GM18508 (cell line): Measurements from ENCODE around the gene AFDN.

Source experiments
- ATAC-seq: cut with Tn5 transposase; IDR thresholded peaks from one replicate; pipeline ENCODE4 v1.9.1; 2021; ENCODE audit warnings: moderate number of reproducible peaks; ENCODE audit not compliant: insufficient read depth, unreplicated experiment

Gene AFDN

DNA sequence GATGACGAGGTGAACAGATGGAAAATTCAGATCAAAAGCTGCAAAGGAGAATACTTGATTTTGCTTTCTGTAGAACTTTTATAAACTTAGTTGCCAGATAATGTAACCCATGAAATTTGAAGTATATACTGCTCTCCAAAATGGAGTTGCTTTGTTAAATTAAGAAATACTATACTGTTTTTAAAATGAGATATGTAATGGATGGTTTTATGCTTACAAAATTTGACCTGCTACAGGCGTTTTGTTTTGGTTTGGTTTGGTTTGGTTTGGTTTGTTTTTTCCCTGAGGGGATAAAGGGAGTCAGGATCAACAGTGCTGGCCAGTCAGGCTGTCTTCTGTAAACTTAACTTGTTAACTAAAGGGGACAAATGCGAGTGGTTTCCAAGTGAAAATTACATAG, 115.1 kb downstream of the AFDN start:
- no peak for ATAC-seq

DNA sequence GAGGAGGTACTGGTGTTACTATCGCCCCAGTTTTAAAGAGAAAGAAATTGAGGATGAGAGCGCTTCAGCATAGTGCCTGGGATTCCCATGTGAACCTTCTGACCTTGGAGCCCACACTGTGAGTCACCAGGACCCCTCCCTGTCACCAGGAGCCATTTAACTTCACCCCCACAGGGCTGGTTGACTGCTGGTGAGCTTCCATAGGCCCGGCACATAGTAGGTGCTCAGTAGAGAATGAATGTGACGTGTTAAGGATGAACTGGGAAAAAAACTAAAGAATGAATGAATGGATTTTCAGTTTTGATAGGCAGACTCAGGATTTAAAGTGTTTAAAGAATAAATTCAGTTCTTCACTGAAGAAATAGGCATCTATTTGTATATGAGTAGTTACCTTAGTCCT, 117.4 kb downstream of the AFDN start:
- no peak for ATAC-seq

DNA sequence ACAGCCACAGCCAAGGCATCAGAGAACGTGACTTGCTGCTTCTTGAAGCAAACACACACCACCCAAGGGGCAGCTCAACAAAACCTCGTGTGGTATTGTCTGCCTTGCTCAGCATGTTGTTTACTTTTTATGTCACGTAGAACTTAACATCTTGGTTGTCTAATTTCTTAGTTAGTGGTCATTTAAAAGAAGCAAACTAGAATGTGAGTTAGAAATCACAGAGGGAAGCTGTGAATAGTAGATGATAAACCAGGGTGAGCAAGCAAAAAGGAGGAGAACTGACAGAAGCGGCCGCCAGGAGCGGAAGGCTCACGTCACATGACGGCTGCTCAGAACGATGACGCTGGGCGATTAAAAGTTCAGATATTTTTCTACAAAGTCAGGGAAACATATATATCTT, 119.3 kb downstream of the AFDN start:
- no peak for ATAC-seq

DNA sequence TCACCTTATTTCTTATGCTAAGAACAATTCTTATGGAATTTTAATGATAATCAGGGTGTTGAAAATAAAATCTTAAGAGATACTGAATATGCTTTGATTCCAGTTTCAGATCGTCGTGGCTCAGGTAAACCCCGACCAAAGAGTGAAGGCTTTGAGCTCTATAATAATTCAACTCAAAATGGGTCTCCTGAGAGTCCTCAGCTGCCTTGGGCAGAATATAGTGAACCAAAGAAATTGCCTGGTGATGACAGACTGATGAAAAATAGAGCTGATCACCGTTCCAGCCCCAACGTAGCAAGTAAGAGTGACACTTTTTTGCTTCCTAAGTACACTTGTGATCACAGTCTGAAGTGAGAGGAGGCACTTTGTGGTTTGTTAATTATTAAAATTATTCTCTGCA, 119.9 kb downstream of the AFDN start:
- no peak for ATAC-seq

DNA sequence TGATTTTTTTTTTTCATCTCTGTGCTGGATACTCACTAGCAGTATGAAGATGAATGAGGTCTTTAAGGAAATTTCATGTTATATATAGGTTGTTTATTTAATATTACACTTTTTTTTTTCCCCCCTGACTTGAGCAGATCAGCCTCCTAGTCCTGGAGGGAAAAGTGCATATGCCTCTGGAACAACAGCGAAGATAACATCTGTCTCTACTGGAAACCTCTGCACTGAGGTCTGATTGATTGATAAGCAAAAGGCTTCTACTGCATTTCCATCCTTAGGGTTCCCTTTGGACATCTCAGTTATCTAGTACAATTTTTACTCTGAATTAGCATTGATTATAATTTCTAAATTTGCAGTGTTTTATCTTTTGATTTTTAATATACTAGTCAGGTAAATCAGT, 121.0 kb downstream of the AFDN start:
- no peak for ATAC-seq

DNA sequence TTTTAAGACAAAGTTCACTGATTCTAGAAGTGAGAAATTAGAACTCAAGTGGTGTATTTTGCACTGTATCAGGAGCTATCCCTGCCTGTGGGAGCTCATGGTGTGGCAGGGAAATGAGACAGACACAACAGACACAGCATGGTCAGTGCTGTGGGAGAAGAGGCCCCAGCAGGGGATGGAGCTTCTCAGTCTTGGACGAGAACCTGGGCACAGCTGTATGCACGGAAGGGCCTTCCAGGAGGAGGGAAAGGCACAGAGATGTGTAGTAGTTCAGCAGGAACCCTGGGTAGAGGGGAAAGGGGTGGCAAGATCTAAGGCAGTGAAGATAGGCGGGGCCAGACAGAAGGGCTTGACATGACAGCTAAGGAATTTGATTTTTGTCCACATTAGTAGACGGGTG, 122.0 kb downstream of the AFDN start:
- ATAC-seq, result no peak

DNA sequence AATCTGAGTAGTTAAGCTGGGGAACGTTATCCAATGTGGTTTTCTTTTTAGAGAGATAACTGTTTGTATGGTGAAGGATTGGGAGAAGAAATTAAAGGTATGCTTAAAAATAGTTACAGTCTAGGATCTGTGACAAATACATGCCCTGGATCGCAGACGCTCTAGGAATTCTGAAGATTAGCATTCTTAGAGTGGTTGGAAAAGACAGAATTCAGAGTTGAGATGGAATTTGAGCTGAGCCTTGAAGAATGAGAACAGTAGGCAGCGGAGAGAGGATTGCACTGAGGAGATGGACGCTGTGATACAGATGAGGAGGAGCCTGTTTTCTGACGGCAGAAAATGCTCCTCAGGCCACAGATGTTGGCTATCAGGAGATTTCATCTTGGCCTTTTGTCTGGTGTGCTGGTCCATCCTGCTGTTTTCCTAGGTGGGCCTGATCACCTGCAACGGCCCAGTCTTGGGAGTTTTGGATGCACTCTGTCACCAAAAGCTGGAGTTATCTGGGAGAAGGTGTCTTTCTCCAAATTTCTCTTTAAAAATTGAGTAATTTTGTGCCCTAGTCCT, 122.5 kb downstream of the AFDN start:
- ATAC-seq, result no peak

DNA sequence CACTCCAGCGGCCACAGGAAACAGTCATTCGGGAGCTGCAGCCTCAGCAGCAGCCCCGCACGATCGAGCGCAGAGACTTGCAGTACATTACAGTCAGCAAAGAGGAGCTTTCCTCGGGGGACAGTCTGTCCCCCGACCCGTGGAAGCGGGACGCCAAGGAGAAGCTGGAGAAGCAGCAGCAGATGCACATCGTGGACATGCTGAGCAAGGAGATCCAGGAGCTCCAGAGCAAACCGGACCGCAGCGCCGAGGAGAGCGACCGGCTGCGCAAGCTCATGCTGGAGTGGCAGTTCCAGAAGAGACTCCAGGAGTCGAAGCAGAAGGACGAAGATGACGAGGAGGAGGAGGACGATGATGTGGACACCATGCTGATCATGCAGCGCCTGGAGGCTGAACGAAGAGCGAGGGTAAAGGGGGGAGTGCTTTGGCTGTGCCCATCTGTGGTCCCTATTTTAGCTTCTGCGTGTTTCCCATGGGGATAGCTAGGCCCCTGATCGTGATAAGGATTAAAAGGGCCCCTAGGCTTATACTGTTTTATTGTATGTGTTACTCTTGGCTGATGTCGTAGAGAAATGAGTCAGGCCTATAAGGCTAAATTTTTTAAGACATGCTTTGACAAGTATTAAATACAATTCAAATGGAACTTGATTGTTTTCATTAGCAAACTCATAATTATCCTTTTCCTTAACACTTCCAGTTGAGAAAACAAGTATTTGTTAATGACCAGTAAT, 125.2 kb downstream of the AFDN start:
- ATAC-seq, result no peak

DNA sequence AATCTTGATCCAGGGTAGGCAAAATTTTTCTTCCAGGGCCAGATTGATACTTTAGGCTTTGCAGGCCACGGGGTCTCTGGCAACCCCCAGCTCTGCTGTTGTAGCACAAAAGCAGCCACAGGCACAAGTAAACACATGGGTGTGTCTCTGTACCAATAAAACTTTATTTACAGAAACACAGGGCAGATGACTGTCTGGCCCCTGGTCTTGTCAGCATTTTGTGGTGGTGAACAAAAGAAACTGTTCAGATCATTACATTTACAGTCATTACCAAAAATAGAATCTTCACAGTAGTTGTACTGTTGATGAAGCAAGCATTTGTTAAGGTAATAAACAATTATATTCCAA, 125.8 kb downstream of the AFDN start:
- ATAC-seq, result no peak

DNA sequence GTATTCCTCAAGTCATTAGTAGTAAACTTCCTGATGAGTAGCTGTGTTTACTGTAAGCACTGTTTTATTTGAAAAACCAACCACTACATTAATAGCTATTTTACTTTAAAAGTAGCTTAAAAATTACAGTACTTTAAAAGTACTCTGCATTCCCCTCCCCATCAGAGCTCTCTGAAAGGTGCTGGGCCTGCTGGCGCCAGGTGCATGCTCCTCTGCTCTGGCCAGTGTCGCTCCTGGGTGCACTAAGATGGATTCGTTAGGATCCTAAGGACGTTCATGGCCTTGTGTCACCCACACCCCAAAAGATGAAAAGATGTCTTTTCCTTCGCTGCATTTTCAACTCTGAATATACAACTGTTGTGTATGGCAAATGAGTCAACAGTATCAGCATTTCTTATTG, 126.8 kb downstream of the AFDN start:
- ATAC-seq, result no peak

DNA sequence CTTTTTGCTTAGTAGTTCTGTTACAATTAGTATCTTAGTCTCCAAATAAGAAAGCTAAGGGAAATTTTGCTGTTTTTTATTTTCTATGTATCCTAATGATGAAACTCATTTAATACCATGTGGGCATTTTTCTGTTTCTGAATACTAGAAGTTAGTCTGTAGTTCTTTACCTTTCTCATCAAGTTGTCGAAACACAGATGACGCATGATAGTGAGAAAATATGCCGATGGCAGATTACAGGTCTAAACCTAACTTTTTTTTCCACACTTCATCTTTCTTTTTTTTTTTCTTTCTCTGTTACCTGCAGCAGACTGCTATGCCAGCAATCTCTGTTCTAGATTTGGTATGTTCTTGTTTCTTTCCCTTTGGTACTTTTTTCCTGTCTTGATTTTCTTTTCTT, 127.4 kb downstream of the AFDN start:
- ATAC-seq, result no peak

DNA sequence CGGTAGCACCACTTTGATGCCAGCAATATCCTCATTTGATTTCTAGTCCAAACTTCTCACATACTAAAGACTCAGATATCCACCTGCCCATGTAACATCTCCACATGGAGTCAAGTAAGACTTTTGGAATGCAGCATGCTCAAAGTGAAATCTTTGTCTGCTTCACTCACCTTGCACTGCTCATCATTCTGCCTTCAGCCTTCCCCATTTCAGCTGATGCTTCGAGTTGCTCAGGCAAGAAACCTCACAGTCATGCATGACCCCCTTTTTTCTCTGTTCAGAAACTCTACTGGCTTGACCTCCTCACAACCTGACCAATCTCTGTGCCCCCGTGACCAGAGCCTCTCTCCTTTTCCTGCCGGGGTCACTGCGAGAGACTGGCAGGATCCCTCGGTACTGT, 129.8 kb downstream of the AFDN start:
- ATAC-seq, result no peak

DNA sequence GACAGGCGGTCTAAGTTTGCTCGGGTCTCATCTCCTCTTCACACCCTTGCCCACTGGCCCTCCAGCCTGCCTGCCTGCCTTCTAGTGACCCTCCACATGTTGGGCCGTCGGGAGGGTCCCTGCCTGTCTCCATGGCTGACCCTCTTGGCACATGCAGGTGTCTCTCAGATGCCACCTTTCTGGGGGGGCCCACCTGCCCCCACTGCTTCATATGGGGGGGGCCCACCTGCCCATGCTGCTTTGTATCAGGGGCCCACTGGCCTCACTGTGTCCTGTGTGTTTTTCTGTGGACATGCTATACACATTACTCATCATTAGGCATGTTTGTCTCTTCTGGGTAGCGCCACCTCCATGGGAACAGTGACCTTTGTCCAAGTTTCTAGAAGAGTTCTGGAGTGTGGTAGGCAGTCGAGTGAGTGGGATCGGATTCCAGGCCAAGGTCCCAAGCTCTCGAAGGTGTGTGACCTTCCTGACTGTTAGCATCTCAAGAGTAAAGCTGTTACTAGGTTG, 130.3 kb downstream of the AFDN start:
- ATAC-seq, result no peak

DNA sequence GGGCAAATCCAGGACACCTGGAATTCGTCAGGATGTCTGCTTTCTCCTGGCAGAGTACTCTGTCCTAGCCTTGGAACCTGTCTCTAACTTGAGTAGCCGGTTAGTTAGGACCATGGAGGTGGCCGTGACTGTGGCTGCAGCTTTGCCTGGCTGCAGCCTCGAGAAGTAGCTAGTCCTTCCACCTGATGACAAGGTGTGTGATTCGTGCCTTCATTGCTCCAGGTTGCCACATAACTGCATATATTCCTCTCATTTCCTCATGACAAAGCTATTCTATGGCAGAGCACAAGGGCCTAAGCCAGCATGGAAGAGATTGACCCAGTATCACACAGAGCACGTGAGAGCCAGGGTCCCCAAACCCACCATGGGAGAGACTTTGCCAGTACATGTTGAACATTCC, 130.9 kb downstream of the AFDN start:
- no peak for ATAC-seq

DNA sequence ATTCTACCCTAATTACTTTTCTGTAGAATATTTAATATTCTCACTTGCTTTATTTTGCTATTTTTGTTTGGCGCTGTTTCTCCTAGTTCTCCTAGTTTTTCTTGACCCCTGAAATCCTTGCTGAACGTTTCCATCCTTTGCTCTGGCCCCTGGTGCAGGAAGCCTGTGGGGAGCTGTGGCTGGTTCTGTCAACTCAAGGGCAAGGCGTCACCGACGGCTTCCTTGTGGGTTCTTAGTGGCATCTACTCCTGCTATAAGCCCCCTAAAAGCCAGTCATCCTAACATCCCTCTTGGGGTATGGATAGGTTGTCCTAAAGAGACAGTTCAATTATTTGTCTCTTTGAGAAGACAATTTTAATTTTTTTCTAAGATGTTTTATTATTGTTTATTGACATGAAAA, 133.9 kb downstream of the AFDN start:
- no peak for ATAC-seq

DNA sequence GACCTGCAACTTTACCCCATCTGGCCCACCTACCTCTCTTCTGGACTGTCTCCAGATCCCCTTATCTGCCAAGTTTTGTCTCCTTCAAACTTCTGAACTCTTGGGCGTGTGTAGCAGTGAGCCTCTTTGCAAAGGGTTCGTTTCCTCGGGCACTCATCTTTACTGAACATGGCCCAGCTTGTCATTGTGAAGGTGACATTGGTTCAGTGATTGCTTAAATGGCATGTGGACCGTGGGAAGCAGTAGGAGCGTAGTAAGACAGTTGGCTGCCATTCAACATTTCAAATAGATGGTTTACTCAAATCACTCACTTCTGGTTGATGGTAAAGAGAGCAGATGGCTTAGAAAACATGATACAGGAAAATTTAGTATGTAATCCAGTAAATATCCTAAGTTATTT, 136.0 kb downstream of the AFDN start:
- no peak for ATAC-seq

DNA sequence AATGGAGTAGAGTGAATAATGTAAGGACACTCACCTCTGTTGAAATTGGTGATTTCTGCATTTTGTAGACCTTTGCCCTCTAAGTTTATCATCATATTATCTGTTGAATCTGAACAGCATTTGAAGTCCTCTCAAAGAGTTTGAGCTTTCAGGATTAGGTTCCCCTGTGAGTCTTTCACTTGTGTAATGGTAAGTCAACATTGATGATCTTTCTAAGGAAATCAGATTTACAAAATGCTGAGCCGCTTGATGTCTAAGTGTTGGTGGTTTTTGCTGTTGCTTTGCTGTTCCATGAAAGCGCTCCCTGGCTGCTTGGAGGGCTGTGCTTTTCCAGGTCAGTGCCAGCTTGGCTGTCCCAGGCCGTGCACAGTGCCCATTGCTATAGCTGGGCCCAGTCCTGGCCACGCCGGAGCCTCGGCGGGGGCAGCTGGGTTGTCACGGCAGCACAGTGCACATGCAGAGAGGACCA, 136.9 kb downstream of the AFDN start:
- no peak for ATAC-seq

DNA sequence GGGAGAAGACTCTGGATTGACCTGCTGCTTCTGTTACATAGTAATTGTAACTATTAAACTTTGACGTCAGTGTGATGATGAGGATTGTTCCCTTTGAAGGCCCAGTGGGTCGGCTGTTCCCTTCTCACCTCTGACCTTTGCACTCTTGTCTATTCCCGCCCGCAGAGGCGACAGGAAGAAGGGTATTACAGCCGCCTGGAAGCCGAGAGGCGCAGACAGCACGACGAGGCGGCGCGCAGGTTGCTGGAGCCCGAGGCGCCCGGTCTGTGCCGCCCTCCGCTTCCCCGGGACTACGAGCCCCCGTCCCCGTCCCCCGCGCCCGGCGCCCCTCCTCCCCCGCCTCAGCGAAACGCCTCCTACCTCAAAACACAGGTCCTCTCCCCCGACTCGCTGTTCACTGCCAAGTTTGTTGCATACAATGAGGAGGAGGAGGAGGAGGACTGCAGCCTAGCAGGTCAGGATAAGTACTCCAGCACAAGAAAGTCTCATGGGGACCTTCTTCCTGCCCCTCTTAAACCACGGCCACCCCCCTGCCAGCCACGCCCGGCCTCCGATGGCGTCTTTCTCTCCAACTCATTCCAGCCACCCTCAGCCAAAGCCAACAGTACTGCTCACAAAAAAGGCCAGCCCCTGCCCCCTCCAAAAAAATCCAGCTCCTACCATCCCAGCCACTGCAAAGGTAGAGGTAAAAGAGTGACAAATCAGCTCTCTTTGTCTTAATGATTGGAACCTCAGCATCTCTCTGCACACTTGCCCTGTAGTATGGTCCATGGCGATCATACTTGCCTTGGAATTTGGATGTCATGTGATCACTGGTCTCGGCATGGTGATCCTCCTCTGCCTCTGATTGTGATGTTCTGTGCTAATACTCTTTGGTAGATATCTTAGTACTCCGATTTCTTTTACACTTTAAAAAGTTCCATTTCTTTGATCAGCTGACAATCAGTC, 139.2 kb downstream of the AFDN start:
- no peak for ATAC-seq

DNA sequence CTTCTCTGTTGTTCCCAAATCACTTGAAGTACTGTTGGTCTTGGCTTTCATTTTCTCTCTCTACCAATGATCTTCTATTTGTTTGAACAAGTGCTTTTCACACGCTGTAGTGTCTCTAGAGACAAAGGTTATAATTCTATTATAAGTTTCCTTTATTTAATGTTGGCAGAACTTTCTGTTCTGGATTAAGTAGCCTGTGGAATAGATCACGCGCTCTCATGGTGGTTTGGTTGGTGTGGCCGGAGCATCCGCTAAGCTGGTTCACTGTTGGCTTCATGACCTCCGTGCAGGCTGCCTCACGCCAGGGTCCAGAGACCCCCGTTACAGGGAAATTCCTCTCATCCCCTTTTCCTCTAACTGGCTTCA, 139.8 kb downstream of the AFDN start:
- no peak for ATAC-seq

DNA sequence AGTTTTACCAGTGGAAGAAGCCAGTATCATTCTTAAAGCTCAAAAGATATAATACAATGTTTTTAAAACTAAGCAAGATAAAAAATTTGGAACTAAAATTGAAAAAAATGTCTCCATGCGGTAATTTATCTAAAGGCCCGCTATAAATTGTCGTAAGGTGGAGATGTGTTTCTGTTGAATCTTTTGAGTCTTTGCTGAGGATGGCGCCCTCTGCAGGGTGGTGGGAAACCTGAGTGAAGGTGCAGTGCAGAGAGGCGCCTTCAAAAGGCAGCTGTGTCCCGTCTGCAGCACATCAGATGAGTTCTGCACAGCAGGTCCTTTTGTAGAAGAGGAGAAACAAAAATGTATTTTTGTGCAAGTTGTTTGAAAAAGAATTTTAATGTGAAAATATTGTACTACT, 141.4 kb downstream of the AFDN start:
- ATAC-seq, result no peak

DNA sequence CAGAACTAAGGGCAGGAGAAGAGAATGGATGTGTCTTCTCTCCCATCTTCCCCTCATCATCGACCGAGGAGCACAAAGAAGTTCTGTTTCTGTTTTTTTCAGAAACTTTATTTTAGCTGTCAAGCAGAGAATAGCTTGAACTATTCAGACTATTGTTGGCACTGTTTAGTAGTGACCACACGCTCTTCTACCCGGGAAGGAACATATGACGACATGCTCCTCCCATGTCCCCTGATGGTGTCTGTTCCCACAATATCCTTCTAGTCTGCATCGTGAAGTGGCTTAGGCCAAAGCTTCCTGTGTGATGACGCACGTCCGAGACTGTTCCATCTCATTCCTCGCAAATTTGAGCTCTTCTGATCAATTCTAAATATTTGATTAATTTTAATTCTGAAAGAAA, 143.5 kb downstream of the AFDN start:
- no peak for ATAC-seq
